ENCODE results near the gene NUP133.

Gene NUP133

GRCh38 chr1:229531326-229531725 is 23.2 kb upstream of the NUP133 start:
- no peak for TF ChIP-seq CTCF (IDR thresholded peaks at IDR 0.05; ENCODE audit: insufficient read depth, low read length)
- no peak for TF ChIP-seq POLR2AphosphoS5 (IDR thresholded peaks at IDR 0.05; ENCODE audit: low read depth)
- TF ChIP-seq, protein P1, sequence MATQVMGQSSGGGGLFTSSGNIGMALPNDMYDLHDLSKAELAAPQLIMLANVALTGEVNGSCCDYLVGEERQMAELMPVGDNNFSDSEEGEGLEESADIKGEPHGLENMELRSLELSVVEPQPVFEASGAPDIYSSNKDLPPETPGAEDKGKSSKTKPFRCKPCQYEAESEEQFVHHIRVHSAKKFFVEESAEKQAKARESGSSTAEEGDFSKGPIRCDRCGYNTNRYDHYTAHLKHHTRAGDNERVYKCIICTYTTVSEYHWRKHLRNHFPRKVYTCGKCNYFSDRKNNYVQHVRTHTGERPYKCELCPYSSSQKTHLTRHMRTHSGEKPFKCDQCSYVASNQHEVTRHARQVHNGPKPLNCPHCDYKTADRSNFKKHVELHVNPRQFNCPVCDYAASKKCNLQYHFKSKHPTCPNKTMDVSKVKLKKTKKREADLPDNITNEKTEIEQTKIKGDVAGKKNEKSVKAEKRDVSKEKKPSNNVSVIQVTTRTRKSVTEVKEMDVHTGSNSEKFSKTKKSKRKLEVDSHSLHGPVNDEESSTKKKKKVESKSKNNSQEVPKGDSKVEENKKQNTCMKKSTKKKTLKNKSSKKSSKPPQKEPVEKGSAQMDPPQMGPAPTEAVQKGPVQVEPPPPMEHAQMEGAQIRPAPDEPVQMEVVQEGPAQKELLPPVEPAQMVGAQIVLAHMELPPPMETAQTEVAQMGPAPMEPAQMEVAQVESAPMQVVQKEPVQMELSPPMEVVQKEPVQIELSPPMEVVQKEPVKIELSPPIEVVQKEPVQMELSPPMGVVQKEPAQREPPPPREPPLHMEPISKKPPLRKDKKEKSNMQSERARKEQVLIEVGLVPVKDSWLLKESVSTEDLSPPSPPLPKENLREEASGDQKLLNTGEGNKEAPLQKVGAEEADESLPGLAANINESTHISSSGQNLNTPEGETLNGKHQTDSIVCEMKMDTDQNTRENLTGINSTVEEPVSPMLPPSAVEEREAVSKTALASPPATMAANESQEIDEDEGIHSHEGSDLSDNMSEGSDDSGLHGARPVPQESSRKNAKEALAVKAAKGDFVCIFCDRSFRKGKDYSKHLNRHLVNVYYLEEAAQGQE (IDR thresholded peaks at IDR 0.05; ENCODE audit: insufficient replicate concordance, low read depth): no peak
- no peak for TF ChIP-seq SPI1 (IDR thresholded peaks at IDR 0.05; ENCODE audit: borderline replicate concordance, low read depth)
- no peak for TF ChIP-seq GABPA (IDR thresholded peaks at IDR 0.05; ENCODE audit: low read depth)
- Histone ChIP-seq H3K27ac (replicated peaks) (no peak overlapping the region), H3K4me3 (replicated peaks; ENCODE audit: insufficient read depth, low read length) (no peak overlapping the region), H3K27me3 (ENCODE audit: insufficient read depth, poor library complexity, severe bottlenecking) (no peaks in the 10 kb centered on the region)
- no peak for DNase-seq (ENCODE audit: low read depth in 1 of 2, low spot score in 1 of 2)

GRCh38 chr1:229529639-229530038 is 21.5 kb upstream of the NUP133 start:
- no peak for TF ChIP-seq POLR2AphosphoS5 (IDR thresholded peaks at IDR 0.05; ENCODE audit: low read depth)
- no peak for TF ChIP-seq SPI1 (IDR thresholded peaks at IDR 0.05; ENCODE audit: borderline replicate concordance, low read depth)
- TF ChIP-seq CTCF (IDR thresholded peaks at IDR 0.05; ENCODE audit: insufficient read depth, low read length): no peak
- no peak for TF ChIP-seq GABPA (IDR thresholded peaks at IDR 0.05; ENCODE audit: low read depth)
- TF ChIP-seq, protein P1 (IDR thresholded peaks at IDR 0.05; ENCODE audit: insufficient replicate concordance, low read depth): no peak
- DNase-seq (ENCODE audit: low read depth in 1 of 2, low spot score in 1 of 2): no peak
- H3K27me3 ChIP-seq (ENCODE audit: insufficient read depth, poor library complexity, severe bottlenecking): no peaks in the 10 kb centered on the region
- no peak overlapping the region for H3K27ac ChIP-seq (replicated peaks)
- no peak overlapping the region for H3K4me3 ChIP-seq (replicated peaks; ENCODE audit: insufficient read depth, low read length)

DNA sequence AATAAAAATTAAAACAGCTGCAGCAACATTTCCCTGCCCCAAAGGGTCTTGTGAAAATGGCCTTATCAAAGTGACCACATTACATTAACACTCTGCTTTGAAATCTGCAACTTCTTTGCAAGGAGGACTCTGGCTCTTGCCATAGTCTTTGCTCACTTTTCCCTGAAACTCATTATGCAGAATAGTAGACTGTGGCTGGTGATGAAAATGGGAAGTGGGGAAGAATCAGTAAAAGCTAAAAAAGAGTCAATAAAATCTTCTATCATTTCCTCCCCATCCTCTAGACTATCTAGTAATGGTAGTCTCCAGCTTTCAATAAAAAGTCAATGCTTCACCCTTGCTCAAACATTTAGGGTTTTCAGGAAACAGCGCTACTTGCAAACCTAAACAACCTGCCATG is 18.6 kb upstream of the NUP133 start:
- no peak overlapping the region for H3K4me3 ChIP-seq (replicated peaks; ENCODE audit: insufficient read depth, low read length)
- peak; percentile 53; the same call in 1 of the 2 replicates for TF ChIP-seq SPI1 (IDR thresholded peaks at IDR 0.05; ENCODE audit: borderline replicate concordance, low read depth)
- TF ChIP-seq GABPA (IDR thresholded peaks at IDR 0.05; ENCODE audit: low read depth): no peak
- H3K27me3 ChIP-seq (ENCODE audit: insufficient read depth, poor library complexity, severe bottlenecking): no peaks in the 10 kb centered on the region
- no peak overlapping the region for H3K27ac ChIP-seq (replicated peaks)
- no peak for DNase-seq (ENCODE audit: low read depth in 1 of 2, low spot score in 1 of 2)

- no peak for TF ChIP-seq POLR2AphosphoS5 (IDR thresholded peaks at IDR 0.05; ENCODE audit: low read depth)
- Histone ChIP-seq H3K27ac (replicated peaks) (no peak overlapping the region), H3K4me3 (replicated peaks; ENCODE audit: insufficient read depth, low read length) (no peak overlapping the region), H3K27me3 (ENCODE audit: insufficient read depth, poor library complexity, severe bottlenecking) (no peaks in the 10 kb centered on the region)
- DNase-seq (ENCODE audit: low read depth in 1 of 2, low spot score in 1 of 2): no peak
These were observed 14.9 kb upstream of the NUP133 start for GRCh38 chr1:229523052-229523451.

- no peaks in the 10 kb centered on the region for H3K27me3 ChIP-seq (ENCODE audit: insufficient read depth, poor library complexity, severe bottlenecking)
- TF ChIP-seq CTCF (IDR thresholded peaks at IDR 0.05; ENCODE audit: insufficient read depth, low read length): peak; percentile 84
- TF ChIP-seq SPI1 (IDR thresholded peaks at IDR 0.05; ENCODE audit: borderline replicate concordance, low read depth): no peak
- no peak; the same call in 1 of the 2 replicates for TF ChIP-seq POLR2AphosphoS5 (IDR thresholded peaks at IDR 0.05; ENCODE audit: low read depth)
- TF ChIP-seq GABPA (IDR thresholded peaks at IDR 0.05; ENCODE audit: low read depth): no peak
- TF ChIP-seq, protein P1 (IDR thresholded peaks at IDR 0.05; ENCODE audit: insufficient replicate concordance, low read depth): no peak
- peak; percentile 39 to 79 for DNase-seq (ENCODE audit: low read depth in 1 of 2, low spot score in 1 of 2)
- H3K4me3 ChIP-seq (replicated peaks; ENCODE audit: insufficient read depth, low read length): no peak overlapping the region
- no peak overlapping the region for H3K27ac ChIP-seq (replicated peaks)
These were observed 6.6 kb upstream of the NUP133 start for GRCh38 chr1:229514578-229515275.

Measured in HL-60 (cell line).